Astrocyte (in vitro differentiated cells and primary cell): ENCODE measurements around the gene CLMP.

ENCODE experiments used
- EZH2 ChIP-seq: IDR thresholded peaks from 2 replicates; pipeline ENCODE4 v1.6.1; 2012; ENCODE audit warnings: mild to moderate bottlenecking, low read length, inconsistent platforms; ENCODE audit not compliant: insufficient read depth
- TF ChIP-seq, protein P1 (sequence below): IDR thresholded peaks from 2 replicates; pipeline ENCODE4 v1.5.1; 2011; ENCODE audit warnings: low read depth, mild to moderate bottlenecking, inconsistent platforms, low read length, moderate library complexity; ENCODE audit not compliant: insufficient read depth

DNA sequence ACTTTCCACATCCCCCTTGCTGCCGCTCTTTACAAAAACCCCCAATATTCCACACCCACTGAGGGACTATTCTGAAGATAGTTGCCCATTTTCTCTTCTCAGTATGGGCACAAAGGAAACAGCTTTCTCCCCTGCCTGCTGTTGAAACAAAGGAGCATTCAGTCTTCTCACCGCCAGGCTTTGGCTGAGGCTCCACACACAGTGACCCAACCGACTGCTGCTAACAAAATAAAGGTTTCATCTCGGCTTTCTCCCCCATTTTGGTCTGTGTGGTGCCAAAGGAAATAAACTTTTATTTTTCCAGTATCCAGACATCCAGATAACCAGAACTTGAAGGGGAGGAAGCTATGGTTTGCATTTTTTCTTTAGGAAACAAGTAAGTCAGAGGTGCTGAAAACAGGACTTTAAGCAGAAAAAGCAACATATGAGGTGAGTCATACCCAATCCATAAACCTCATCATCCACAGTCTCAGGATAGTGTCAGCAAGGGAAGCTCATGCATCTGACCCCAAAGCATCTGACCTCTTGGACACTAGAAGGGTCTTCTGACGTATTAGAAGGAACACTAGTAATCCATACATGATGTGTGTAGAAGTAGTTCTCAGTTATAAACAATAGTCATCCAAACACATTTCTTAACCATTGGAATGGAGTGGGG lies 6.4 kb downstream of the CLMP start:
- TF ChIP-seq, protein P1, sequence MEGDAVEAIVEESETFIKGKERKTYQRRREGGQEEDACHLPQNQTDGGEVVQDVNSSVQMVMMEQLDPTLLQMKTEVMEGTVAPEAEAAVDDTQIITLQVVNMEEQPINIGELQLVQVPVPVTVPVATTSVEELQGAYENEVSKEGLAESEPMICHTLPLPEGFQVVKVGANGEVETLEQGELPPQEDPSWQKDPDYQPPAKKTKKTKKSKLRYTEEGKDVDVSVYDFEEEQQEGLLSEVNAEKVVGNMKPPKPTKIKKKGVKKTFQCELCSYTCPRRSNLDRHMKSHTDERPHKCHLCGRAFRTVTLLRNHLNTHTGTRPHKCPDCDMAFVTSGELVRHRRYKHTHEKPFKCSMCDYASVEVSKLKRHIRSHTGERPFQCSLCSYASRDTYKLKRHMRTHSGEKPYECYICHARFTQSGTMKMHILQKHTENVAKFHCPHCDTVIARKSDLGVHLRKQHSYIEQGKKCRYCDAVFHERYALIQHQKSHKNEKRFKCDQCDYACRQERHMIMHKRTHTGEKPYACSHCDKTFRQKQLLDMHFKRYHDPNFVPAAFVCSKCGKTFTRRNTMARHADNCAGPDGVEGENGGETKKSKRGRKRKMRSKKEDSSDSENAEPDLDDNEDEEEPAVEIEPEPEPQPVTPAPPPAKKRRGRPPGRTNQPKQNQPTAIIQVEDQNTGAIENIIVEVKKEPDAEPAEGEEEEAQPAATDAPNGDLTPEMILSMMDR = no peak
- no peak for TF ChIP-seq EZH2
